ENCODE measurements around the gene CABCOCO1.

CABCOCO1 gene

GRCh38 chr10:61797304-61798153 lies 134.8 kb downstream of the CABCOCO1 start:
- no peak overlapping the region for H3K27ac ChIP-seq (ENCODE audit: low read length)
- no peaks in the 10 kb centered on the region for H3K79me2 ChIP-seq (ENCODE audit: low read length)
- no peak overlapping the region for H2AFZ ChIP-seq (ENCODE audit: low read depth, low read length)
- no peak overlapping the region for H3K9ac ChIP-seq (ENCODE audit: low read length)
- no peak overlapping the region for H3K4me3 ChIP-seq (ENCODE audit: low read length)
- H3K27me3 ChIP-seq (ENCODE audit: low read depth, low read length), result no peaks in the 10 kb centered on the region
- no peaks in the 10 kb centered on the region for H4K20me1 ChIP-seq (ENCODE audit: insufficient read depth, low read length)
- H3K36me3 ChIP-seq (replicated peaks; ENCODE audit: low read depth, low read length), result no peaks in the 10 kb centered on the region
- H3K9me3 ChIP-seq (ENCODE audit: insufficient read depth, low read length), result no peaks in the 10 kb centered on the region
- H3K4me1 ChIP-seq (ENCODE audit: low read length), result no peaks in the 10 kb centered on the region
- no peak for TF ChIP-seq EZH2phosphoT487 (IDR thresholded peaks at IDR 0.05; ENCODE audit: low read depth)
- TF ChIP-seq CTCF (IDR thresholded peaks at IDR 0.05; ENCODE audit: low read depth, low read length), result no peak
- no peak overlapping the region for H3K4me2 ChIP-seq (ENCODE audit: low read length)

- H3K4me3 ChIP-seq (ENCODE audit: low read length), result no peak overlapping the region
- no peaks in the 10 kb centered on the region for H3K4me1 ChIP-seq (ENCODE audit: low read length)
- H2AFZ ChIP-seq (ENCODE audit: low read depth, low read length), result no peak overlapping the region
- H3K4me2 ChIP-seq (ENCODE audit: low read length), result no peak overlapping the region
- H3K36me3 ChIP-seq (replicated peaks; ENCODE audit: low read depth, low read length), result no peaks in the 10 kb centered on the region
- no peak overlapping the region for H3K9ac ChIP-seq (ENCODE audit: low read length)
- TF ChIP-seq CTCF (IDR thresholded peaks at IDR 0.05; ENCODE audit: low read depth, low read length) (no peak), EZH2phosphoT487 (IDR thresholded peaks at IDR 0.05; ENCODE audit: low read depth) (no peak)
- no peaks in the 10 kb centered on the region for H3K79me2 ChIP-seq (ENCODE audit: low read length)
- H3K27me3 ChIP-seq (ENCODE audit: low read depth, low read length), result no peaks in the 10 kb centered on the region
- no peak overlapping the region for H3K27ac ChIP-seq (ENCODE audit: low read length)
- no peaks in the 10 kb centered on the region for H4K20me1 ChIP-seq (ENCODE audit: insufficient read depth, low read length)
- H3K9me3 ChIP-seq (ENCODE audit: insufficient read depth, low read length), result no peaks in the 10 kb centered on the region
These were observed 136.0 kb downstream of the CABCOCO1 start for GRCh38 chr10:61798713-61799112.

- no peak overlapping the region for H3K9ac ChIP-seq (ENCODE audit: low read length)
- H3K27me3 ChIP-seq (ENCODE audit: low read depth, low read length), result no peaks in the 10 kb centered on the region
- H3K4me3 ChIP-seq (ENCODE audit: low read length), result no peak overlapping the region
- no peak for TF ChIP-seq CTCF (IDR thresholded peaks at IDR 0.05; ENCODE audit: low read depth, low read length)
- no peak for TF ChIP-seq EZH2phosphoT487 (IDR thresholded peaks at IDR 0.05; ENCODE audit: low read depth)
- no peak overlapping the region for H3K4me2 ChIP-seq (ENCODE audit: low read length)
- H3K9me3 ChIP-seq (ENCODE audit: insufficient read depth, low read length), result no peaks in the 10 kb centered on the region
- no peaks in the 10 kb centered on the region for H3K4me1 ChIP-seq (ENCODE audit: low read length)
- H3K79me2 ChIP-seq (ENCODE audit: low read length), result no peaks in the 10 kb centered on the region
- no peak overlapping the region for H2AFZ ChIP-seq (ENCODE audit: low read depth, low read length)
- H3K27ac ChIP-seq (ENCODE audit: low read length), result no peak overlapping the region
- H3K36me3 ChIP-seq (replicated peaks; ENCODE audit: low read depth, low read length), result no peaks in the 10 kb centered on the region
- H4K20me1 ChIP-seq (ENCODE audit: insufficient read depth, low read length), result no peaks in the 10 kb centered on the region
These were observed 138.8 kb downstream of the CABCOCO1 start for GRCh38 chr10:61801484-61801883.

- no peak overlapping the region for H3K27ac ChIP-seq (ENCODE audit: low read length)
- H3K9ac ChIP-seq (ENCODE audit: low read length), result no peak overlapping the region
- H3K27me3 ChIP-seq (ENCODE audit: low read depth, low read length), result no peaks in the 10 kb centered on the region
- H2AFZ ChIP-seq (ENCODE audit: low read depth, low read length), result no peak overlapping the region
- H3K4me2 ChIP-seq (ENCODE audit: low read length), result no peak overlapping the region
- no peaks in the 10 kb centered on the region for H3K79me2 ChIP-seq (ENCODE audit: low read length)
- no peaks in the 10 kb centered on the region for H3K4me1 ChIP-seq (ENCODE audit: low read length)
- no peaks in the 10 kb centered on the region for H3K36me3 ChIP-seq (replicated peaks; ENCODE audit: low read depth, low read length)
- TF ChIP-seq EZH2phosphoT487 (IDR thresholded peaks at IDR 0.05; ENCODE audit: low read depth), result no peak
- no peak for TF ChIP-seq CTCF (IDR thresholded peaks at IDR 0.05; ENCODE audit: low read depth, low read length)
- H3K9me3 ChIP-seq (ENCODE audit: insufficient read depth, low read length), result no peaks in the 10 kb centered on the region
- no peaks in the 10 kb centered on the region for H4K20me1 ChIP-seq (ENCODE audit: insufficient read depth, low read length)
- H3K4me3 ChIP-seq (ENCODE audit: low read length), result no peak overlapping the region
These were observed 140.5 kb downstream of the CABCOCO1 start for GRCh38 chr10:61803269-61803668.
